Retinal pigment epithelial cell (primary cell): ENCODE data around the gene KCNQ5.

Source experiments
- DNase-seq: peaks from one replicate; pipeline ENCODE4 v3.0.0-alpha.2; 2010; ENCODE audit warnings: low read depth
- H3K4me3 ChIP-seq: 2 replicates; pipeline ENCODE4 v1.5.1; 2011; ENCODE audit warnings: mild to moderate bottlenecking, low read length, control low read depth, moderate library complexity
- TF ChIP-seq, protein P1 (sequence below): conservative IDR thresholded peaks from 2 replicates; pipeline ENCODE4 v1.5.1; 2011; ENCODE audit warnings: low read depth, low read length, control low read depth, inconsistent platforms

KCNQ5 gene

DNA sequence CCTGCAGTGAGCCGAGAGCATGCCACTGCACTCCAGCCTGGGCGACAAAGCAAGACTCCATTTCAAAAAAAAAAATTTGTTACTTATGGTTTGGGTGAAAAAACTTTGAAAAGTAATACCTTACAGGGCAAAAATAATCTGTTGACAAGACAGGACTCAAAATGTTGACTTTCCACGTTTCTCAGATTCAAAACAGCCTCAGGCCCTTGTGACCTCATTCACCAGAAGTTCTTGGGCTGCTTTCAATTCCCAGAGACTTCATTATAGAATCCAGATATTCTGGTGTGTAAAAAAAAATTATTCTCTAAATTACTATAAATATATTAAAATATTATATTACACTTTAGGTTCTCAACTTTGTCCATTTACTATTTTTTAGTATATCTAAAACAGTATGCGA lies 116.2 kb downstream of the KCNQ5 start:
- no peak for DNase-seq
- TF ChIP-seq, protein P1, sequence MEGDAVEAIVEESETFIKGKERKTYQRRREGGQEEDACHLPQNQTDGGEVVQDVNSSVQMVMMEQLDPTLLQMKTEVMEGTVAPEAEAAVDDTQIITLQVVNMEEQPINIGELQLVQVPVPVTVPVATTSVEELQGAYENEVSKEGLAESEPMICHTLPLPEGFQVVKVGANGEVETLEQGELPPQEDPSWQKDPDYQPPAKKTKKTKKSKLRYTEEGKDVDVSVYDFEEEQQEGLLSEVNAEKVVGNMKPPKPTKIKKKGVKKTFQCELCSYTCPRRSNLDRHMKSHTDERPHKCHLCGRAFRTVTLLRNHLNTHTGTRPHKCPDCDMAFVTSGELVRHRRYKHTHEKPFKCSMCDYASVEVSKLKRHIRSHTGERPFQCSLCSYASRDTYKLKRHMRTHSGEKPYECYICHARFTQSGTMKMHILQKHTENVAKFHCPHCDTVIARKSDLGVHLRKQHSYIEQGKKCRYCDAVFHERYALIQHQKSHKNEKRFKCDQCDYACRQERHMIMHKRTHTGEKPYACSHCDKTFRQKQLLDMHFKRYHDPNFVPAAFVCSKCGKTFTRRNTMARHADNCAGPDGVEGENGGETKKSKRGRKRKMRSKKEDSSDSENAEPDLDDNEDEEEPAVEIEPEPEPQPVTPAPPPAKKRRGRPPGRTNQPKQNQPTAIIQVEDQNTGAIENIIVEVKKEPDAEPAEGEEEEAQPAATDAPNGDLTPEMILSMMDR, result no peak
- H3K4me3 ChIP-seq, result no peak overlapping the region

DNA sequence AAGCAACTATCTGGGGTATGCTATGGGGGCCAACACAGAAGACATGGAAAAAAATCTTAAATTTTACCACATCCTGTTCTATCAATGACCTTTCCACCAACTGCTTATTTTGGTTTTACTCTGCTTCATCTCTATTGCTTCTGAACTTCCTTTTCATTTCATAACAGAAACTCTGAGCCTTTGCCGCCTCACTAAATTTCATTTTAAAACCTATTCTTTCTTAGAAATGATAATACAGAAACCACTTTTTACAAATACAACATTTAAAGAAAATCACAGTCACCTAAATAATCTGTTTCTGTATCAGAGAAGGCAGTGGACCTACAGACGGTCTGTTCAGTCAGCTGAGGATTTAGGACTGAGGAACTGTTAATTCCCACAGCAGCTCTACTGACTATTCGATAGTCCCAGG lies 117.5 kb downstream of the KCNQ5 start:
- no peak for DNase-seq
- TF ChIP-seq, protein P1, result no peak
- no peak overlapping the region for H3K4me3 ChIP-seq

DNA sequence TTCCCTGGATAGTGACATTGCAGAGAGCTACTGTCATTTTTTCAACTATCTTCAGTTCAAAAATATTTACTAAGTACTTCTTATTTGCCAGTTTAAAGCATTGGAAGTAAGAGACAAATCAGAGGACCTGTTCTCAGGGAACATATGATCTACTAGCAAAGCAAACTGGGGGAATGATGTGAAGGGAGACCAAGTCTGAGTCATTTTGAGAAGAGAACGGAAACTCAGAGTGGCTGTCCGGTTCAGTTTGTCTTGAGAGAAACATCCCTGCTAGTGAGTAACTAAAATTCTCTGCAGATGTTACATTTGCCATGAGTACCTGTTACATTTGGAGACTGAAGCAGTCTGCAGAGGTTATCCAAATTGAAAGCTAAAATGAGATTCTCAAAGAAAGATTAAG lies 118.3 kb downstream of the KCNQ5 start:
- TF ChIP-seq, protein P1, result no peak
- H3K4me3 ChIP-seq, result no peak overlapping the region
- DNase-seq, result no peak

DNA sequence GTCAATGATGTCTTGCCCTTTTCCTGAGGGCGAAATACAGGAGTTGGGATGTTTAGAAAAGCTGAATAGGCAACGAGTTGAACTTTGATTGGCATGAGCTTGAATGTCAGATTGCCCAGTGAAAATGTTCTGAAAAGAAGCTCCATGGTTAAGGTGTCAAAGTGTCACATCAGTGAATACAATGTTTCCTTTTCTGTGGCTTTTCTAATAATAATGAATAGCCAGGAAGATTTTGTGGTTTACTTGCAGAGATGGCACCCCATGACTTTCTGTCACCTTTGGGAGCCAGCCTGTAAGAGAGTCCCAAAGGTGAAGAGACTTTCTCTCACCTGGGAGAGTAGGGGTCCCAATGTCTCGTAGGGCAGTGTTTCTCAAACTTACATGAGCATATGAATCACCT lies 119.2 kb downstream of the KCNQ5 start:
- TF ChIP-seq, protein P1, result no peak
- DNase-seq, result no peak
- H3K4me3 ChIP-seq, result no peak overlapping the region

DNA sequence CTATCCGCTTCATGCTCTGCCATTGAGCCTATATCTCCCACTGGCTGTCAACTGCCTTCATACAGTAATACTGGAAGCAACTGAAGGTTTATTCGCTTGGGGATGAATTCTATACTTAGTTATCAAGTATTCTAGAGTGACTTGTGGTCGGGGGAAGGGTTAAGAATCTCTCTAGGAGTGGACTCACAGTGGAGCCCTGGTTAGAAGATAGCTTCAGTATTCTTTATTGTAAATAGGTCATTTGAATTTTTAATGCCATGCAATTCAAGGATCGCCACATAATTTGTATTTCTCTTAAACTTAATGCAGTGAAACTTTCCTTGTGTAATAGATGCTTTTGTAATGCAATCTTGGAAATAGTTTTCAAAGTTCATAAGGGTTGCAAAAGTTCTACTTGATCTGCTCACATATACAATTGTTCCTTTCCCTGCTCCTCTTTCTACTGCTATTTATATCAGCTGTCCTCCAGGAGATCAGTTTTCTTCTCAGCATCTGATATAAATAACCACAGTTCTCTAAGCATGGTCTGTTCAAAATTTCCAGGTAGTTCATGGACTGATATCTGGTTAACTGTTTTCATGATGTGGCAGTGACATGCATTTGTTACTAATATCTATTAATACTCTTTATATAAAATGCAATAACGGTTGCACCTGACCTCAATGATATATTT lies 120.3 kb downstream of the KCNQ5 start:
- TF ChIP-seq, protein P1, result no peak
- no peak for DNase-seq
- no peak overlapping the region for H3K4me3 ChIP-seq

DNA sequence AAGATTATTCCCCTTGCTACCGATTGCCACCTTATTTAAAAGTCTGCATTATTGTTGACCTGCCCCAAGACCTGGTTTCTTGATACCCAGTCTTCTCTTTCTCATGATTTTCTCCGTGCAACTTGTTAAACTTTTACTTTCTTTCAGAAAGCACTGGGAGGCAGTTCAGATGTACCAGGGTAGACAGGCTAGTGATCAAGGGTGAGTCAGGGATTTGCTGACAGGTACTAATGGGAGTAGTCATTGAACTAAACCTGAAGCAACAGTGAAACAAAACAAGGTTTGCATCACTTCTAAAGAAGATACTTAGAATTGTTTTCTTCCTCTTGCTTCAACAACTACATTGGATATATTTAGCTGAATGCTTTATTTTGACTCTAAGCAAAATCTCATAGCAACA lies 124.4 kb downstream of the KCNQ5 start:
- no peak overlapping the region for H3K4me3 ChIP-seq
- TF ChIP-seq, protein P1, result no peak
- DNase-seq, result peak; percentile 7

DNA sequence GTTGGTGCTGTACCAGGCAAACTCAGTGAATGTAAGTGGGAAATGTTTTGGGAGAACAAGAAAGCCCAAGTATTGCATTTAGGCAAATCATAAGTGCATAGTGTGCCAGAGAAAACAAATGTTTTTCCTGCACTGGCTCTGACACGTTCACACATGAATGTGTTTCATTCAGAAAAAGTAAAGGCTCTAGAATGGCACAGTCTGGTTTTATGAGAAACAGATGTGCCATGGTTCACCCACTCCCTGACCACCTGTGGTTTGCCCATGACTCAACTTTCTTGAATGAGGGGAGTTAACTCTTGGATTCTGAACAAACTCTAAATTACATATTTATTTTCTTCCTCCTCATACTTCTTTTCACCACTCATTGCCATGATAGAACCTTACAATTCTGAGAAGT lies 126.9 kb downstream of the KCNQ5 start:
- H3K4me3 ChIP-seq, result no peak overlapping the region
- DNase-seq, result no peak

More for the DNA sequence above, 126.9 kb downstream of the KCNQ5 start:
- TF ChIP-seq, protein P1, result no peak
